Smooth muscle cell (in vitro differentiated cells): ENCODE results near the gene MAU2. TPM values are rescaled to one million over a fixed set of nuclear protein-coding genes. Genes with fewer than 3 reads are reported as not detected.

Experiments used
- DNase-seq: peaks from one replicate; lab custom pipeline; 2025; ENCODE audit not compliant: unreplicated experiment; lab: John Stamatoyannopoulos, UW
- H2AFZ ChIP-seq: fragments of 200-600 bp; sonication (generic); 2 replicates; pipeline ENCODE4 v1.6.0; 2016; ENCODE audit warnings: antibody characterized with exemption, low read depth, mild to moderate bottlenecking
- H3F3A ChIP-seq: fragments of 200-600 bp; sonication (generic); 2 replicates; pipeline ENCODE4 v1.6.0; 2017; ENCODE audit warnings: antibody characterized with exemption, low read depth
- H3K27ac ChIP-seq: fragments of 200-600 bp; sonication (generic); 2 replicates; pipeline ENCODE4 v1.5.1; 2016; ENCODE audit warnings: low read depth, mild to moderate bottlenecking
- H3K27me3 ChIP-seq: fragments of 200-600 bp; sonication (generic); 2 replicates; pipeline ENCODE4 v1.6.1; 2016; ENCODE audit warnings: low read depth, mild to moderate bottlenecking
- H3K36me3 ChIP-seq: fragments of 200-600 bp; sonication (generic); 2 replicates; pipeline ENCODE4 v1.5.1; 2016; ENCODE audit warnings: low read depth
- H3K4me1 ChIP-seq: fragments of 200-600 bp; sonication (generic); 2 replicates; pipeline ENCODE4 v1.5.1; 2016; ENCODE audit warnings: low read depth
- H3K4me2 ChIP-seq: fragments of 200-600 bp; sonication (generic); 2 replicates; pipeline ENCODE4 v1.6.0; 2016; ENCODE audit warnings: mild to moderate bottlenecking
- H3K4me3 ChIP-seq: fragments of 200-600 bp; sonication (generic); 2 replicates; pipeline ENCODE4 v1.5.1; 2016; ENCODE audit warnings: mild to moderate bottlenecking
- H3K79me2 ChIP-seq: fragments of 200-600 bp; sonication (generic); 2 replicates; pipeline ENCODE4 v1.6.0; 2016; ENCODE audit warnings: low read depth, mild to moderate bottlenecking
- H3K9ac ChIP-seq: fragments of 200-600 bp; sonication (generic); 2 replicates; pipeline ENCODE4 v1.6.0; 2016; ENCODE audit warnings: low read depth
- H3K9me3 ChIP-seq: fragments of 200-600 bp; sonication (generic); replicated peaks from 2 replicates; pipeline ENCODE4 v1.5.1; 2016; ENCODE audit warnings: low read depth
- H4K20me1 ChIP-seq: fragments of 200-600 bp; sonication (generic); 2 replicates; pipeline ENCODE4 v1.6.0; 2016; ENCODE audit warnings: low read depth
- WGBS: methylation state at CpG from one replicate; pipeline ENCODE4 v1.1.7; 2016; ENCODE audit warnings: low lambda C conversion rate; 5-methylcytosine and 5-hydroxymethylcytosine counted together
- polyA plus RNA-seq: library from polyadenylated mRNA; unstranded; fragments of >200 nt; fragmentation: Nextera tagmentation; extraction: Ambion mirVana; gene quantifications from 2 replicates; pipeline ENCODE4 v1.2.1, GENCODE V29; 2016
- total RNA-seq: library from RNA; depleted of rRNA; stranded (reverse); fragments of >200 nt; gene quantifications from 2 replicates; pipeline ENCODE4 v1.2.3, GENCODE V29; 2014
- TF ChIP-seq, protein P1 (sequence below): fragments of 200-600 bp; sonication (generic); IDR thresholded peaks from 2 replicates; pipeline ENCODE4 v1.5.1; 2017; ENCODE audit warnings: borderline replicate concordance, mild to moderate bottlenecking, antibody characterized with exemption; ENCODE audit not compliant: insufficient read depth, poor library complexity, severe bottlenecking

Gene MAU2
- total and polyA plus RNA-seq, 2 experiments from 2014 or later = 19.9 to 28.0 TPM

DNA sequence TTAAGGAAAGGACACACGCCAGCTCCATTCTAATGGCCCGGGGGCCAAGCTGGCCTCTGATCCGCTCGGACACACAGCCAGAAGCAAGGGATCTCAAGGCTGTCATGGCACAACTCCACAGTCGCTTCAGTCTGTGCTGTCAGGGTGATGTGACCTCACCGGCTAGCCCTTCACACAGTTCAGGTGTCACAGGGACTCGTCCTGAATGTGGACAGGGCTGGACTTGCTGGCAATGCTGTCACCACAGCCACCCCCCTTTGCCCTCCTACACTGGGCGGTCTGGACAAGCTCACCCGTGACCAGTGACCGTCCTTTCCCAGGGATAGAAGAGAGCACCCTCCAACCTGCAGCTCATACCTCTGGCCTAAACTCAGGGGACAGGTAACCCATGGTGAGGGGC is 15.6 kb upstream of the MAU2 start:
- Histone ChIP-seq H3K36me3 (no peaks in the 10 kb centered on the region), H3K4me2 (no peak overlapping the region), H3K27me3 (no peaks in the 10 kb centered on the region), H2AFZ (no peak overlapping the region), H3K4me3 (no peak overlapping the region), H3K79me2 (no peaks in the 10 kb centered on the region), H3F3A (no peaks in the 10 kb centered on the region), H3K27ac (no peak overlapping the region), H3K4me1 (no peaks in the 10 kb centered on the region), H3K9me3 (no peaks in the 10 kb centered on the region), H3K9ac (no peak overlapping the region), H4K20me1 (peaks cover 3% of the 10 kb centered on the region)
- TF ChIP-seq, protein P1, sequence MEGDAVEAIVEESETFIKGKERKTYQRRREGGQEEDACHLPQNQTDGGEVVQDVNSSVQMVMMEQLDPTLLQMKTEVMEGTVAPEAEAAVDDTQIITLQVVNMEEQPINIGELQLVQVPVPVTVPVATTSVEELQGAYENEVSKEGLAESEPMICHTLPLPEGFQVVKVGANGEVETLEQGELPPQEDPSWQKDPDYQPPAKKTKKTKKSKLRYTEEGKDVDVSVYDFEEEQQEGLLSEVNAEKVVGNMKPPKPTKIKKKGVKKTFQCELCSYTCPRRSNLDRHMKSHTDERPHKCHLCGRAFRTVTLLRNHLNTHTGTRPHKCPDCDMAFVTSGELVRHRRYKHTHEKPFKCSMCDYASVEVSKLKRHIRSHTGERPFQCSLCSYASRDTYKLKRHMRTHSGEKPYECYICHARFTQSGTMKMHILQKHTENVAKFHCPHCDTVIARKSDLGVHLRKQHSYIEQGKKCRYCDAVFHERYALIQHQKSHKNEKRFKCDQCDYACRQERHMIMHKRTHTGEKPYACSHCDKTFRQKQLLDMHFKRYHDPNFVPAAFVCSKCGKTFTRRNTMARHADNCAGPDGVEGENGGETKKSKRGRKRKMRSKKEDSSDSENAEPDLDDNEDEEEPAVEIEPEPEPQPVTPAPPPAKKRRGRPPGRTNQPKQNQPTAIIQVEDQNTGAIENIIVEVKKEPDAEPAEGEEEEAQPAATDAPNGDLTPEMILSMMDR = no peak
- DNase-seq = no peak
- over 99% methylated on average over 10 of the region's 10 CpGs for WGBS

DNA sequence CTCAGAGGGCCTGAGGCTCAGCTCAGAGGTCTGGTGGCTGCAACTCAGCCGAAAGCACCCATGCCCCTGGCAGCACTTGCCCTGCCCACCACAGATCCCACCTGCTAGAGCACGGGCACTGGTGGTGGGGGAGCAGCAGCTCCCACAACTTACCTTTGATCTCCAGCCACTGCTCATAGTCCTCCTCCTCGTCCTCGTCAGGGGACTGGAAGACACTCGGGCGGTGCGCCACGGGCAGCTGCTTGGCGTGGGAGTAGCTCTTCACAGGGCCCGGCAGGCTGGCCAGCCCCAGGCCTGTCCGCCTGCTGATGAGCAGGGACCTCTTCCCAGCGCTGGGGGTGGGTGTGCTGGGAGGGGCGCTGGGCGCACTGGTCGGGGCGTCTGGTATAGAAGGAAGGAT is 14.9 kb upstream of the MAU2 start:
- no peak overlapping the region for H3K4me3 ChIP-seq
- H3K4me1 ChIP-seq = no peaks in the 10 kb centered on the region
- no peak for DNase-seq
- H3K79me2 ChIP-seq = no peaks in the 10 kb centered on the region
- no peaks in the 10 kb centered on the region for H3K36me3 ChIP-seq
- no peaks in the 10 kb centered on the region for H3K9me3 ChIP-seq
- H3K27me3 ChIP-seq = no peaks in the 10 kb centered on the region
- no peak overlapping the region for H3K9ac ChIP-seq
- H4K20me1 ChIP-seq = peaks cover 6% of the 10 kb centered on the region
- no peak overlapping the region for H3K27ac ChIP-seq
- no peak overlapping the region for H3K4me2 ChIP-seq
- H3F3A ChIP-seq = no peaks in the 10 kb centered on the region
- TF ChIP-seq, protein P1 = no peak
- no peak overlapping the region for H2AFZ ChIP-seq
- 97% methylated on average over 16 of the region's 16 CpGs for WGBS

DNA sequence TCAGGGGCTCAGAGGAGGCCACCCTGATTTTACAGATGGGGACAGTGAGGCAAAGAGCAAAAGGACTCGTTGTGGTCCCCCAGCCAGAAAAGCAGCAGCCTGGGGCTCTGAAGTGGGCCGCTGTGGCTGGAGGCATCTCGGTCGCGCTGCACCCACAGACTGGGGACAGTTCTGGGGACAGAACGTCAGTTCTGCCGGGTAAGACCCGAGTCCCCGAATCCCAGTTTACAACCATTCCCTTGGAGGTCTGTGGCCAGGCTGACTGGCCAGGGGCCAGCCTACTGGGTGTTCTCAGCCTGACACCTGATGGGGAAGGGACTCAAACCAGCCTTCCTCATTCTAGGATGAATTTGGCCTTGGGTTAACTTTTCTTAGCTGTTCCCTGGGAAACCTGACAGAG is 14.4 kb upstream of the MAU2 start:
- Histone ChIP-seq H3K9me3 (no peaks in the 10 kb centered on the region), H3K36me3 (no peaks in the 10 kb centered on the region), H3K4me3 (no peak overlapping the region), H2AFZ (no peak overlapping the region), H3K79me2 (no peaks in the 10 kb centered on the region), H3F3A (no peaks in the 10 kb centered on the region), H3K4me1 (no peaks in the 10 kb centered on the region), H3K27me3 (no peaks in the 10 kb centered on the region), H3K4me2 (no peak overlapping the region), H3K9ac (no peak overlapping the region), H3K27ac (no peak overlapping the region), H4K20me1 (peaks cover 6% of the 10 kb centered on the region)
- 99% methylated on average over 9 of the region's 9 CpGs for WGBS
- DNase-seq = no peak
- TF ChIP-seq, protein P1 = no peak

DNA sequence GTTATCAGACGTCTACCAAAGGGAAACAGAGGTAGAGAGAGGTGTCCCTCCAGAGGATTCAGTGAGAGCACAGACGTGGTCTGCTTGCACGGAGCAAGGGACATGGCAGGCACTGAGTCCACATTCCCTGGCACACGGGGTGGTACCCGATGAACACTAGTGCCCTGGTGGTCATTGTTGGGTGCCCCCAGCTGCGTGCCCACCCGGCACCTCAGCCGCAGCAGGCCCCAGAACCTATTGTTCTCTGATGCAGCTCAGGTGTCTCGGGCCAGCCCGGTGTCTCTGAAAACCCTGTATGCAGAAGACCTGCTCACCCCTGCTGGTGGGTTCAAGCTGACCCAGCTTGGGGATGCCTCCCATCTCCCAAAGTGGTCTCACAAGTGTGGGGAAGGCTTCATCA is 12.3 kb upstream of the MAU2 start:
- DNase-seq = no peak
- Histone ChIP-seq H3K79me2 (peaks cover 2% of the 10 kb centered on the region), H3K9me3 (no peaks in the 10 kb centered on the region), H3K27ac (no peak overlapping the region), H4K20me1 (peaks cover 11% of the 10 kb centered on the region), H3K4me1 (no peaks in the 10 kb centered on the region), H3K36me3 (no peaks in the 10 kb centered on the region), H3K27me3 (no peaks in the 10 kb centered on the region), H3F3A (no peaks in the 10 kb centered on the region), H3K9ac (no peak overlapping the region), H2AFZ (no peak overlapping the region), H3K4me2 (no peak overlapping the region), H3K4me3 (no peak overlapping the region)
- TF ChIP-seq, protein P1 = no peak
- WGBS = 97% methylated on average over 10 of the region's 10 CpGs
